AG04449 (cell line): Measurements from ENCODE around the gene HECTD4.
"Not testable (repeated sequence)": the region's sequence is repeated elsewhere in the genome, so short reads cannot be mapped to it uniquely, and the experiment has no call there.

ENCODE experiments used
- CTCF ChIA-PET: fragments of 350-600 bp; formaldehyde crosslinking; extraction: SDS; loops from one replicate; lab custom pipeline; 2021; ENCODE audit warnings: antibody characterized with exemption; lab: Yijun Ruan, JAX
- POLR2A ChIA-PET: fragments of 400-600, 350-600 bp; formaldehyde crosslinking; extraction: SDS; loops from one replicate; lab custom pipeline; 2020; ENCODE audit warnings: antibody characterized with exemption, inconsistent platforms; lab: Yijun Ruan, JAX
- DNase-seq: peaks from one replicate; pipeline ENCODE4 v3.0.0-alpha.2; 2010; ENCODE audit warnings: low read depth, low spot score
- H3K4me3 ChIP-seq: 2 replicates; pipeline ENCODE4 v1.5.1; 2011; ENCODE audit warnings: low read depth, mild to moderate bottlenecking, control low read depth, low read length
- TF ChIP-seq, protein P1 (sequence below): IDR thresholded peaks from one replicate; pipeline ENCODE4 v1.5.1; 2011; ENCODE audit warnings: mild to moderate bottlenecking, moderate library complexity, low read length, control low read depth, inconsistent platforms; ENCODE audit not compliant: insufficient read depth; ENCODE audit errors: missing control alignments

Gene HECTD4

GRCh38 chr12:112159146-112159541, 223.1 kb downstream of the HECTD4 start:
- H3K4me3 ChIP-seq = no peak overlapping the region
- ChIA-PET POLR2A (interaction anchor here (0.6 kb wide), 1 partner anchor 245 kb away, joined by 3 read pairs; no protein-coding TSS in a partner anchor), CTCF (no interaction called here)
- DNase-seq = no peak
- TF ChIP-seq, protein P1, sequence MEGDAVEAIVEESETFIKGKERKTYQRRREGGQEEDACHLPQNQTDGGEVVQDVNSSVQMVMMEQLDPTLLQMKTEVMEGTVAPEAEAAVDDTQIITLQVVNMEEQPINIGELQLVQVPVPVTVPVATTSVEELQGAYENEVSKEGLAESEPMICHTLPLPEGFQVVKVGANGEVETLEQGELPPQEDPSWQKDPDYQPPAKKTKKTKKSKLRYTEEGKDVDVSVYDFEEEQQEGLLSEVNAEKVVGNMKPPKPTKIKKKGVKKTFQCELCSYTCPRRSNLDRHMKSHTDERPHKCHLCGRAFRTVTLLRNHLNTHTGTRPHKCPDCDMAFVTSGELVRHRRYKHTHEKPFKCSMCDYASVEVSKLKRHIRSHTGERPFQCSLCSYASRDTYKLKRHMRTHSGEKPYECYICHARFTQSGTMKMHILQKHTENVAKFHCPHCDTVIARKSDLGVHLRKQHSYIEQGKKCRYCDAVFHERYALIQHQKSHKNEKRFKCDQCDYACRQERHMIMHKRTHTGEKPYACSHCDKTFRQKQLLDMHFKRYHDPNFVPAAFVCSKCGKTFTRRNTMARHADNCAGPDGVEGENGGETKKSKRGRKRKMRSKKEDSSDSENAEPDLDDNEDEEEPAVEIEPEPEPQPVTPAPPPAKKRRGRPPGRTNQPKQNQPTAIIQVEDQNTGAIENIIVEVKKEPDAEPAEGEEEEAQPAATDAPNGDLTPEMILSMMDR = no peak

DNA sequence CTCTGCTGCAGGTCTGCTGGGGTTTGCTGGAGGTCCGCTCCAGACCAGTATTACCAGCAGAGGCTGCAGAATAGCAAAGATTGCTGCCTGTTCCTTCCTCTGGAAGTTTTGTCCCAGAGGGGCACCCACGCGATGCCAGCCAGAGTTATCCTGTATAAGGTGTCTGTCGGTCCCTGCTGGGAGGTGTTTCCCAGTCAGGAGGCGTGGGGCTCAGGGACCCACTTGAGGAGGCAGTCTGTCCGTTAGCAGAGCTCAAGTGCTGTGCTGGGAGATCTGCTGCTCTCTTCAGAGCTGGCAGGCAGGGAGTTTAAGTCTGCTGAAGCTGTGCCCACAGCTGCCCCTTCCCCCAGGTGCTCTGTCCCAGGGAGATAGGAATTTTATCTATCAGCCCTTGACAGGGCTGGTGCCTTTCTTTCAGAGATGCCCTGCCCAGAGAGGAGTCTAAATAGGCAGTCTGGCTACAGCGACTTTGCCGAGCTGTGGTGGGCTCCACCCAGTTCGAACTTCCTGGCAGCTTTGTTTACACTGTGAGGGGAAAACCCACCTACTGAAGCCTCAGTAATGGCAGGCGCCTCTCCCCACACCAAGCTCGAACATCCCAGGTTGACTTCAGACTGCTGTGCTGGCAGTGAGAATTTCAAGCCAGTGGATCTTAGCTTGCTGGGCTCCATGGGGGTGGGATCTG, 223.6 kb downstream of the HECTD4 start:
- CTCF ChIA-PET, DNase-seq, H3K4me3 ChIP-seq: not testable (repeated sequence)
- POLR2A ChIA-PET = interaction anchor here (0.6 kb wide), 1 partner anchor 245 kb away, joined by 3 read pairs; no protein-coding TSS in a partner anchor

- TF ChIP-seq, protein P1 = no peak
- no peak overlapping the region for H3K4me3 ChIP-seq
- no peak for DNase-seq
- ChIA-PET POLR2A (interaction anchor here (0.6 kb wide), 1 partner anchor 123 kb away, joined by 3 read pairs; no protein-coding TSS in a partner anchor), CTCF (no interaction called here)
Measured at GRCh38 chr12:112153893-112154219, 228.4 kb downstream of the HECTD4 start.

- H3K4me3 ChIP-seq = no peak overlapping the region
- TF ChIP-seq, protein P1 = no peak
- ChIA-PET CTCF (interaction anchor here (0.8 kb wide), 1 partner anchor 340 kb away, joined by 3 read pairs; no protein-coding TSS in a partner anchor), POLR2A (no interaction called here)
- no peak for DNase-seq
Measured at GRCh38 chr12:112153181-112153892, 228.9 kb downstream of the HECTD4 start.

DNA sequence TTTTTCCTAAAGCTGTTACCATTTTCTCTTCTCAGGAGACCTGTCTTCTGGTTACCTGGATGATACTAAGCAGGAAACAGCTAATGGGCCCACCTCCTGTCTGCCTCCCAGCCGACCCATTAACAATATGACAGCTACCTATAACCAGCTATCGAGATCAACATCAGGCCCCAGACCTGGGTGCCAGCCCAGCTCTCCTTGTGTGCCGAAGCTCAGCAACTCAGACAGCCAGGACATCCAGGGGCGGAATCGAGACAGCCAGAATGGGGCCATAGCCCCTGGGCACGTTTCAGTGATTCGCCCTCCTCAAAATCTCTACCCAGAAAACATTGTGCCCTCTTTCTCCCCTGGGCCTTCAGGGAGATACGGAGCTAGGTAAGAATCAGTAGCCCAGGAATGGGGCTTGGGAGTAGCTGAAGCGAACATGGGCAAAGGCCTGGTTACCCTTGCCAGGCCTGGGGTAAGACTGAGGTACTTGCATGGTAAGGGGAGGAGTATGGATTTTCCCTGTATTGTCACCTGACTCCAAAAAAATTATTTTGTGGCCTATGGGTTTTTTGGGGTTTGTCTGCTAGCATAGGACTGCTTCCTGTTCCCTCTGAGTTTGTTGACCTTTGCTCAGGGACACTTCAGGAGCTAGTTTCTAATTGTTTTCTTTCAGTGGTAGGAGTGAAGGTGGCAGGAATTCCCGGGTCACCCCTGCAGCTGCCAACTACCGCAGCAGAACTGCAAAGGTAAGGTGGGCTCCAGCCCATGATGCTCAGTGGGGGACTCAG, 230.3 kb downstream of the HECTD4 start:
- TF ChIP-seq, protein P1 = no peak
- POLR2A ChIA-PET = no interaction called here
- no peak overlapping the region for H3K4me3 ChIP-seq
- DNase-seq = no peak
- CTCF ChIA-PET = interaction anchor here (0.8 to 1.2 kb wide), 4 partner anchors 21 to 339 kb away, joined by 3 to 4 read pairs (median 3); no protein-coding TSS in a partner anchor

DNA sequence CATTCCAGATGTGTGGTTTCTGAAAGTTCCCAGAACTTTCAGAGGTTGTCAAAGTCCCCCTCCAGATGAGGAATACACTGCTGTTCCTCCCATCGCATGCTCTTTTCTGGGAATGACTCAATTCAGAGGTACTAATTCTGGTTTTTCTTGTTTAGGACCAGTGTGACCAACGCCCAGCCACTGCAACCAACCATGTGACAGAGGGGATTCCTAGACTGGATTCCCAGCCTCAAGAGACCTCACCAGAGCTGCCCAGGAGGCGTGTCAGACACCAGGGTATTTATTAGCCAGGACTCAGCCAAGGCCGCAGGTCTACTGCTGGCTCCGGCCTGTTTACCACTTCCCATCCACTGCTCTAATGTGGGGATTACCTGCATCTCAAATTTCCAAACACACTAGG, 232.6 kb downstream of the HECTD4 start:
- ChIA-PET CTCF (interaction anchor here (1.2 kb wide), 1 partner anchor 49 kb away, joined by 7 read pairs; no protein-coding TSS in a partner anchor), POLR2A (no interaction called here)
- DNase-seq = no peak
- TF ChIP-seq, protein P1 = no peak
- no peak overlapping the region for H3K4me3 ChIP-seq
